Gastroesophageal sphincter (tissue), 2 donors: ENCODE data around the gene PHLDA1.

Experiments used
- POLR2A ChIP-seq, 2 donors: fragments of 450-650 bp; IDR thresholded peaks; one replicate each; pipeline ENCODE4 v1.6.1; 2017; ENCODE audit warnings: antibody characterized with exemption in 2 of 2, mild to moderate bottlenecking in 2 of 2, moderate library complexity in 1 of 2
- POLR2AphosphoS5 ChIP-seq: sonication (generic); formaldehyde crosslinking; IDR thresholded peaks from one replicate; pipeline ENCODE4 v1.6.1; 2017; ENCODE audit warnings: antibody characterized with exemption

GRCh38 chr12:76003355-76003638, 28.3 kb downstream of the PHLDA1 start:
- no peak for TF ChIP-seq POLR2A (IDR thresholded peaks at IDR 0.05)
- TF ChIP-seq POLR2AphosphoS5, result no peak
